Jurkat, Clone E6-1 (cell line): ENCODE results near the gene IL9. TPM values are rescaled to one million over a fixed set of nuclear protein-coding genes. Genes with fewer than 3 reads are reported as not detected.

Source experiments
- DNase-seq: peaks from one replicate; pipeline ENCODE4 v3.0.0-alpha.2; 2011; ENCODE audit warnings: low read depth, low spot score
- H3K4me3 ChIP-seq: 2 replicates; pipeline ENCODE4 v1.5.1; 2011; ENCODE audit warnings: mild to moderate bottlenecking, low read length, control low read depth, moderate library complexity
- polyA plus RNA-seq: library from polyadenylated mRNA; unstranded; fragments of >200 nt; gene quantifications from one replicate; pipeline ENCODE4 v1.2.1, GENCODE V29; 2012; ENCODE audit warnings: missing spikeins; ENCODE audit not compliant: insufficient read length, insufficient read depth

IL9 gene
- not detected for polyA plus RNA-seq

DNA sequence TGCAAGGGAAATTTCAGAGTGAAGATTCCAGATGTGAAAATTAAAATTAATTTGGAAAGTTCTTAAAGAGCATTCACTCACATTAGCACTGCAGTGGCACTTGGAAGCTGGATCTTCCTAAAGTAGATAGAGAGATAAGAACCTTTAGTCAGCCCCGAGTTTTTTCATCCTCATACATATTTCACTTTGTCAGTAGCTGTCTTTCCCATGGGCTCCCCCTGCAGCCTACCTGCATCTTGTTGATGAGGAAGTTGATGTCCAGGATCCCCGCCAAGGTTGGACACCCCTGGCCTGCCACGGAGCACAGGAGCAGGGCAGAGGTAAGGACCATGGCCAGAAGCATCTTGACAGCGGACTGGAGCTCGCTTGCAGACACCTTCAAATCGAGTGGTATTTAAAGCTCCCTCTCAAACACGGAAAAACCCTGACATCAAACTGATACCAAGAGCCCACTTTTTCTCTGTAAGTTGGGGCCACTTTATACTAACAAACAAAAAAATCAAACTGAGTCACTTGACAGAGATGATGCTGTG, at the start of gene IL9:
Gene IL9, minus strand, starts transcription at position 368 of the 533 bp plus-strand sequence. Its CDS starts 25 bp downstream, at position 343.
- no peak for DNase-seq
- no peak within 1 kb of the TSS for H3K4me3 ChIP-seq

DNA sequence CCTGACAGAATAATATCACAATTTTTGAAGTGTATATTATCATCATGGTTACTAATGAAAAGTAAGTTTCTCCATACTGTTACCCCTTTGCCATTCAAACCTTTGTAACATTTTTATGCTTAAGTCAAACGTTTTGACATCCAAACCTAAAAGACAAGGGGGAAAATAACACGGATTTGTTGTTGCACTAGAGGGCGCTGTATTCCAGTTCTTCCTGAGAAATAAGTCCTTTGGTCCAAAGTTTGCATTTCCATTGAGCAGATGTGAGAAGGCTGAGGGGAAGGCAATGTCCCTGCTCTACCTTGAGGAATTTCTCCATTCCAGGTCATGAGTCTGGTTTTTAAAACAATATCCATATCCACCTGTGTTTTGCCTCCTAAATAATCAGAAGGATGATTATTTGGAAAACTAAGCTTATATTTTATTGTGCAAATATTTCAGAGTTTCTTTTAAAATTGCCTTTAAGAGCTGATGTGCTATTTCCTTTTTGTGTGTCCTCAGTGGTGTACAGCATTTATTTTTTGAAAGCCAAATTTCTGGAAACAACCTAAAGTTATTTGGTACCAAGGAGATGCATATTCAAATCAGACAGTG, 49.4 kb upstream of the IL9 start:
- DNase-seq, result peak; percentile 62

DNA sequence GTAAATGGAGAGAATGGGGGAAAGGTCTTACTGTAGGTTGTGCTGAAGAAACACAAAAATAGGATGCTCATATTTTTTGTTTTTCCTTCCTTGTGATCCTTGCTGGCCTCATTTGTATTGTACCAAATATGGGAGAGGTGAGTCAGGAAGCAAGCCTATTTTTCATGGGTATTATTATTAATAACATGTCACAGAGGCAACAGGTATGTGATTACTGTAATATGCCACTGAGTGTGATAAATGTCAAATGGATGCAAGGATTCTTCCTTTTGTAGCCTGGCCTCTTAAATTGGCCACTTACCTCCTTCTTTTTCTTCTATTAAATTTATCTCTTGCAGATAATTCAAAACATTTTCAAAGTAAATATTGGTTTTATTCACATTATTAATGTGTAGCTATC, 48.9 kb upstream of the IL9 start:
- no peak for DNase-seq
- H3K4me3 ChIP-seq, result no peak overlapping the region

More for the DNA sequence above, 49.4 kb upstream of the IL9 start:
- no peak overlapping the region for H3K4me3 ChIP-seq

DNA sequence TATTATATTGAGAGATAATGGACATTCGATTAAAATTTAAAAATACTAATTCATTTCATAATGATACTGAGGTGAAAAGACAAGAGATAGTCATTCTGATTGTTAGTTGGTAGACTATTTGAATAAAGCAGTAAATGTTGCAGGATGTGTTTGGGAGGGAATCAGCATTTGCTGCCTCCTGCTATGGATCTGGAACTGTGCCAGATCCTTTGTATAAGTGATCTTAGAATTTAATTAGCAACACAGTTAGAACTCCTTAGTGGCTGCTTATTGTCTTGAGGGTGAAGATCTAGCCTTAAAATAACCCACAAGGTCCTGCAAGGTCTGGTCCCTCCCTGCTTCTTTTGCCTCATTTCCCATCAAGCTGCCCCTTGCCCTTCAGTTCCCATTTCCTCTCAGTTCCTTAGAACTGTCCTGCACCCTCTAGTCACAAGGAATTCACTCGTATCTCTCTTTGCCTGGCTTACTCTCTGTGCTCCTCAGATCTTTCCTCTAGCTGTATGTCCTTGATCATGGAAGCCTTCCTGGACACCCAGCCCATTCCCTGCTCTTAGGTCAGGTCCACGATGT, 46.6 kb upstream of the IL9 start:
- no peak overlapping the region for H3K4me3 ChIP-seq
- no peak for DNase-seq

DNA sequence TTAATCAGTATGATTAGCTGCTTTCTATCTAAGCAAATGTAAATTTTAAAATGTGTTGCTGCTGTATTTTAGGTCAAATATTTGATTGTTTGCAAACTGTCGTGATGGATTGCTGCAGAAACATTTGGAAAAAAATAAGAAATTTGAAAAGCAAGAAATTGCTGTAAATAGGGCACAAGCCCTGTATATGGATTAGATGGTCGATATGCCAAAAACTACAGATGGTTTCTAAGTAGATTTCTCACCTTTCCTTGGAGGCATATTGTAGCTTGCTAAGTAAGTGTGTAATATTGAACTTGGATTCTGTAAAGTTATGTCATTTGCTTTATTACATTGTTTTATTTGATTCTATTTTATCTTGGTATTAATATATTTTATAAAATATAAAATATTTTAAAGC, 46.1 kb upstream of the IL9 start:
- no peak for DNase-seq
- no peak overlapping the region for H3K4me3 ChIP-seq

DNA sequence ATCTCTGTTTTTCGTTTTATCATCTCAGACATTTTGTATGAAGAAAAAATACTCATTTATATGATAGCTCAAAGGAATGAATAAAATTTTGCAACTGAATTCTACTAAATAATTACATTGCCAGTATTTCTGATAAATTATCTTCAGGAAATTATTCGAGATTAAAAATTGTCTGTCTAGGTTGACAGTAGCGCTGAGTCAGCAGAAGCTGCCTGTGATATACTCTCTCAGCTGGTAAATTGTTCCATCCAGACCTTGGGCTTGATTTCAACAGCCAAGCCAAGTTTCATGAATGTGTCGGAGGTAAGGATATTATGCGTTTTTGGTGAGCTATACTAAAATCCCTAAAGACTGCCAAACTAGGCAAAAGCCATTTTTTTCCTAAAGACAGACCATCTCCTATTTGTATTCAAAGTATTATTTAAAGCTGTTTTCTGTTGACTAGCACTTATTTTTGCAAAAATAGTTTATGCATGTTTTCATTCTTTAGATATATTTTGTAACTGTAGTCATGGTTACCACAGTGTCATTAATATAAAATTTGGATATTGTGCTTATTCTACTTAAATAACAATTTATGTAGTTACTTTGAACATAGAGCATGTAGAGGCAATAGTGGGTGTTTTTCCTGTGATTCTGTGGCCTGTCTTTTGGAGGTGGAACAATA, 41.7 kb upstream of the IL9 start:
- DNase-seq, result no peak
- no peak overlapping the region for H3K4me3 ChIP-seq

DNA sequence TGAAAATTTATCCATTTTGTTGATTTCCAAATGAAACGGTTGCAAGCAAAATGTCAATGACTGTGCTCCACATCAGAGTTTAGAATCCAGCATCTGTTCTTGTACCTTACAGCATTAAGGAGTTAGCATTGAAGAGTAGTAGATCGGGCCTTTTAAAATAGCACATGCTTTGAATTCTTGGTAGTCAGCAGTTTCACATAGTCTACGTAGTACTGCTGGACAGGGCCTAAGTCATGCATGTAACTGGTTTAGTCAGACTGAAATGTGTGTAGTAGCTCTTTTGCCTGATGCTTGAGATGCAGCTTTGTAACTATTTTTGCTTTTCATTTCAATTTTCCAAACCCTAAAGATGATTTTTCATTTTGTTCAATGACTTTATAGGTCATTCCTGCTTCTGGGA, 39.3 kb upstream of the IL9 start:
- no peak overlapping the region for H3K4me3 ChIP-seq
- no peak for DNase-seq

DNA sequence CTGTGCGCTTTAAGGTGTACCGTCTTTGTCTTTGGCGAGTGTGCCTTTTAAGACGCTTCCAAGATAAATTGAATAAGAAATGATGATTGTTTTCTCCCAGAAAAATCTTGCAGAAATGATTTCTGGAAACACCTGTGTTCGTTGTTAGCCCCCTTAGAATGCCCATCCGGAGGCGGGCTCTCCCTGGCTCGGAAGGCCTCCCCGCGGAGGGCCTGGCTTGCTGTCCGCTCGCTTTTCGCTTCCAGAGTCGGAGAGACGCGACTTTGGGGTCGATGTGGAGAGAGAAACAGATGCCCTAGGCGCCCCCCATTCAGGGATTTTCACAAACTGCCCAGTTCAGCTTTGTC, 35.3 kb upstream of the IL9 start:
- no peak for DNase-seq

DNA sequence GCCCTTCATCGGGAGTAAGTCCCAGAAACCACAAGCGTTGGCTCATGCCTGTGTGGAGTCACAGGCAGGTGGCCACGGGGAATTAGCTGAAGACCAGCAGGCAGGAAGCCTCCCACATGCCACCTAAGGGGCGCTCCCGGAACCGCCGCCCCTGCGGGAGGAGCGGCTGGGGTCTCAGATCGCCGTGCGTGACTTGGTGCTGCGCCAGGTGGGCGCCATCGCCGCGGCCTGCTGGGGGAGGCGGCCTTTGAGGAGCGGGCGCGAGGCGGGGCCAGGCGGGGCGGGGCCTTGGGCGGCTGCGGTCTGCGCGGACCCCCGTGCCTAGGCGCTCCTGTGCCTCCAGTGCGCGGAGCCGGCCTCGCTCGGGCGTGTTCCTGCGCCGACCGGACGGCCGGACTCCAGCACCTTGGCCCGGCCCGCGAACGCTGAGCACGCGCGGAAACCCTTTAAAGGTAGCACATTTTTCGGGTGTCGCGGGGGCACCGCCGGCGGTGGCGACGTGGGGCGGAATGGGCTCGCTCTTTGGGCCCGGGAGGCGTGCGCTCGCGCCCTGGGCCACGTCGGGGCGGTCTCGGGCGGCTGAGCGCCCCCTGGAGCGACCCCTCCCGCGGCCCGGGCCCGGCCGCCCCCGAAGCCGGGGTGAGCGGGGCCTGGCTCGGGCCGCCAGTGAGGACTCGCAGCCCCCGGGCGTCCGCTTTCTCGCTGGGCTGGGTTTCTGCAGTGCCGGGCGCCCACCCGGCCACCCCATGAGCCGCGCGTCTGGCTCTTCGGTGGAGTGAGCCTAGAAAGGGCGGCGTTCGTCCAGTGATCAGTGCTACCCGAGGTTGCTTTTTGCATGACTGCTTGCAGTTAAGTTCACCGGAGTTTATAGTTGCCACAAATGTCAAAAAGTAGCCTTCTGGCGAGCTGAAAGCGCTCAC, 34.6 kb upstream of the IL9 start:
- H3K4me3 ChIP-seq, result no peak overlapping the region
- no peak for DNase-seq

More for the DNA sequence above, 35.3 kb upstream of the IL9 start:
- no peak overlapping the region for H3K4me3 ChIP-seq

DNA sequence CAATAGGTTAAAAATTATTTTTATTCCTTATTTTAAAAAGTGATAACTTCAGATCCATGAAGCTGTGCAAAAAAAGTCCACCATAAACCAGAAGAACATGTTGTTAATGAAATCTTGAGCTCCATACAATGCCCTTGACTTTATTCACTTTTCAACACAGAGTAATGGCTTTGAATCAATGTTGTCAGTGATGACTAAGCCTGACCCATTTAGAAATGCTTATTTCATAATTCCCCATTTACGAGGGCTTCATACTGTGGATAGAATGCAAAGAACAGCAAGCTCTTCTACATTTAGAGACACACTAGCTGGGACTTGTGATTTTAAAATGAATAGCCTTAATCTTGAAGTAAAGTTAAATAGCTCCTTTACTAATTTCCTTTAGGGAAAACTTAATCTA, 25.7 kb upstream of the IL9 start:
- no peak overlapping the region for H3K4me3 ChIP-seq
- no peak for DNase-seq

DNA sequence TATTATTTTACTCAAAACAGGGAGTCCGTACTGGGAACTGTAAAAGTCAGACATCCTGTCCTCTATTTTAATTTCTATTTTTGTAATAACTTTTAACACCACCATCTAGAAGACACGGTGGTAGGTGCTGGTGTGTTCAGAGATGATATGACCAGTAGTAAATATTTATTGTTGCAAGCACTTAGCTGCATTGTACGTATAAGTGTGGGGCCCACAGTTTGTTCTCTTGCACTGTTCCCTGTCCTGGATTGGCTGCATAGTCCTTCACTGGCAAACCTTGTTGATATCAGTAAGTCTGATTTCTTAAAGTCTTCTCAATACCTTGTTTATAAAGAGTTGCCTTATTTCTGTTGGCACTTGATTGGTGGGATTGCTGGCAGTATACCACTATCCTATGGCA, 24.6 kb upstream of the IL9 start:
- H3K4me3 ChIP-seq, result no peak overlapping the region
- no peak for DNase-seq

DNA sequence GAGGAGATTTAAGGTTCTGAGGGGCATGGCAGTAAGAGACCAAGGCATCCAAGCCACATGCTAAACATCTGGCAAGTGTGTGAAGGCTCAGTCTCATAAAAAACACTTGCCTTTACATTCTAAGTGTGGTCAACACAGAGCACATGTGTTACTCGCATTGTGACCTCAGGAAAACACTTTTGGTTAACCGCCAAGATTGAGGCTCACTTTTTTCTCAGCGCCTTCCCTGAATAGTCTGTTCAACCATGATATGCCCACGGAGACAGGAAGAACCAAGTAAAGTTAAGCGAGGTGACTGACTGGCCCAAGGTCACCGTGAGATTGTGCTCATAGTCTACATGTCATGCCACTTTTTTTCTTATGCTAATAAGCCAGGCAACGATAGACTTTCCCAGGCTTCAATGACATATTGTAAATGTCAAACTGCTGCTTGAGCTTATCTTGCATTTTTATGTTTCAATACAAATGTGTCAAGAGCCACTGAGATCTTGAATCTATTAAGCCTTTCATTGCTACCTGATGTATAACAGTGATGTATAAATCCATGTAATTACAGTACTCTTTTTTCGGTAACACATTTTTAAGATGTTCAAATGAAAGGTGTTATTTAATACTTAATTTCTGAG, 21.1 kb upstream of the IL9 start:
- H3K4me3 ChIP-seq, result no peak overlapping the region
- peak; percentile 51 for DNase-seq

DNA sequence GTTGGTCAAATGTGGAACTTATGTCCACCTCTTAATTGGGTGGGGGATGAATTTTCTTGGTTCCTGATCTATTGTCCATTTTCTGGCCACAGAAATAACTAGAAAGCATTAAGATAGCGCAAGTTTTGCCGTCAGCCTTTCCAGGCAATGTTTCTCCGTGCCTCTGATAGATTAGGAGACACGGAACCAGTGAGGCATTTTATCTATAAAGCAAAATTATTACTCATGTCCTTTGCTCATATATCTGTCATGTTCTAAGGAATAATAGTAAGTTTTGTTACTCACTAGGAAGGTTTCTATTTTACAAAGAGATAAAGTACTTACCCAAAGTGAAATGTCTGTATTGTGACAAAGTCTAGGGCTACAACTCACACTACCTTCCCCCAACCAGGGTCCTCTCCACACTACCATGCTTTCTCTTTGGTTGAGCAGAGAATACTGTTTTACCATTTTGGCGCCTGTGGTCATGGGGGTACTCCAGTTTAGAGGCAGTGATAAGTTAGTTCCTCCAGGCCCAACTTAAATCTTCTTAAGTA, 19.9 kb upstream of the IL9 start:
- DNase-seq, result no peak
- H3K4me3 ChIP-seq, result no peak overlapping the region

DNA sequence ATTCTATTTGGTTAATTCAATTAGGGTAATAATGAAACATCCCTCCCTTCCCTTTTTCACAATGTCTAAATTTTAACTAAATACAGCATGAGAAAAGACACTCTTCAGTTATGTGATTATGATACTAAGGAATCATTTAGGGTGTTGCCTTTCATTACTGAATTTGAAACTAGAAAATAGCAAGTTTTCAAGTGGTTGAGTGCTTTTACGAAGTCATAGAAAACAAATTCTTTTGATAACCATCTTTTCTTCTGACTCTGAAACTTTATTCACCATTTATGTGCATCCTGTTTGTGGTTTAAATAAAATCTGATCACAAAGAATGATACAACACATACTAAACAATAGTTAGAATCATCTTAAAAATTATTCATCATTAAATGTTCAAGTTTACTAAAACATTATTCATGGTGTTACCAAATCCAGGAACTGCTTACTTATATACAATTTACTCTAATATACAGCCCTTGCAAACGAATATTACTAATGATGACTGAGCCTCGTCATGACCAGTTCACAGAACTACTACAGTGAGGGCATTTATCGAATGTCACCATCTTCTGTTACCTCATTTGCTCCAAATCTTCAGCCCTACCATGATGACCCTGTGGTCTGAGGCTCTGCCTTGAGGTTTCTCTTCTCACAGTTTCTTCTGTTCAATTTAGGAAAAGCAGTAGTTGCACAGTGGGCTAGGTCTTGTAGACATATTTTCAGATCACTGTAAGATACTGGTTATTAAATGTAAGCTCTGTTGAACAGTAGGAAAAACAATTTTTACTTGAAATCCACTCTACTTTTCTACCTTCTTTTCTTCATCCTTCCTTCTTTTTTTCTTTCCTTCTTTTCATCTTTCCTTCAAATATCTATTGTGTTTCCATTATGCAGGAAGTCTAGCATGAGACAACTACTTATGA, 18.3 kb upstream of the IL9 start:
- no peak overlapping the region for H3K4me3 ChIP-seq
- DNase-seq, result no peak

DNA sequence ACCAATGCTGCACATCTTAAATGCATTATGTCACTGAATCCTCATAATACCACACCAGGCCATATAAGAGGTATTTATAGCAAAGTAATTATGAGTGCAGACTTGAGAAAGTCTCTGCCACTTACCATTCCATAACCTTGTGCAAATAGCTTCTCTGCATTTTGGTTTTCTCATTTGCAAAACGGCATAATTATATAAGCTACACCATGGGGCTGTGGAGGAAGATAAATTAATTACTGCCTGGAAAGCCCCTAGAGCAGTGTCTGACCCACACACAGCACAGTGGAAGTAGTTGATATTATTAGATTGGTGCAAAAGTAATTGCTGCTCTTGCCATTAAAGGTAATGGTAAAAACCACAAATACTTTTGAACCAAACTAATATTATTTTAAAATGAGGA, 9.5 kb upstream of the IL9 start:
- DNase-seq, result no peak
- H3K4me3 ChIP-seq, result no peak overlapping the region

DNA sequence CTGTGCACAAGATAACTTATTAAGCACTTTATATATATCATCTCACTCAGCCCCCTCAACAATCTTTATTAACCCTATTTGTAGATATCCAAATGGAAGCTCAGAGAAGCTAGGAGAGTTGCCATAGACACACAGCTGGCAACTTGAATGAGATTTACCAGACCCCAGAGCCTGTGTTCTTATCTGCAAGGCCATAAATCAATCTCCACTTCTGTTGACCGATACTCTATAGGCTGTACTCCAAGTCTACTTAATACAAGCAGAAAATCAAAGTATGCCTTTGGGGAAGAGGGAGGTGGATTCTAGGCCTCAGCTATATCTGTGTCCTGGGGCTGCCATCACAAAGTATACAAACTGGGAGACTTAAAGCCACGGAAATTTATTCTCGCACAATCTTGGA, 6.0 kb upstream of the IL9 start:
- no peak overlapping the region for H3K4me3 ChIP-seq
- no peak for DNase-seq

DNA sequence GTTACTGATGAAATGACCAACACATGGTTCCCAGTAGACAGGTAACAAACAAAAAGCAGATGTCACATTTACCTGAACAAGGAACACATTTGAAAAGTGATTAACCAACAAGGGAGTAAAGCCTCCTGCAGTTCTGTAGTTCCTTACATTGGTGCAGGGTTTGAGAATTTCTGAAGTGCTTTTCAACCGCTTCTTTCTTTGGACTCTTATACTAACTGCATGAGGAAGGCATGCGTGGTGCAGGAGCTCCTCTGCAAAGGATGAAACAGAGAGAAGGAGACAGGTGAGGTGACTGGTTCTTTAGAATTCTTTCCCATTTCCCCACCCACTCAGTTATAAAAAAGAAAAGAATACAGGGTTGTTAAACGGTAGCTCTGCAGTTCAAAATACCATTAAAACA, 4.6 kb upstream of the IL9 start:
- no peak overlapping the region for H3K4me3 ChIP-seq
- no peak for DNase-seq

DNA sequence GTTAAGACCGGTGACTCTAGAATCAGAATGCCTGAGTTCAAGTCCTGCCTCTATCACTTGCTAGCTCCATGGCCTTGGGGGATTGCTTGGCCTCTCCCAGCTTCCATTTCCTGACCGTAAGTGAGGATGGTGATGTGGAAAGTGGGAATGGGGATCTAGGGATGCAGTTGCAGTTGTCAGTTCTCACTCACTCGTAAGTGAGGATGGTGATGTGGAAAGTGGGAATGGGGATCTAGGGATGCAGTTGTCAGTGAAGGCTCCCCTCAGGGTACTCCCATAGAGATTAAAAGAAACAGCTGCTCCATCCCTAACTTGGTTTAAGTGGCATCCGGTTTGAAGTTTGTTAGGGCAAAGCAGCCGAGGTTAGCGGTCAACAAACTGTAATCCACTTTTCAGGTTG, 3.0 kb upstream of the IL9 start:
- H3K4me3 ChIP-seq, result no peak overlapping the region
- DNase-seq, result no peak
